ENCODE measurements around the gene CD5L.
A peak's percentile ranks its signal among the peaks of the same experiment; 100 is the strongest.

Gene CD5L

GRCh38 chr1:157841708-157842107, at the start of gene CD5L:
CD5L (minus strand) TSS chr1:157841808; CDS start chr1:157841701, 107 bp downstream.
- no peak for DNase-seq

GRCh38 chr1:157882580-157882979, 41.0 kb upstream of the CD5L start:
- DNase-seq: no peak

- DNase-seq: no peak
These were observed 39.0 kb upstream of the CD5L start for GRCh38 chr1:157880621-157881020.

- DNase-seq: peak in 1 of 3 experiments; percentile 34
These were observed 36.5 kb upstream of the CD5L start for GRCh38 chr1:157878059-157878458.

- DNase-seq: no peak
These were observed 28.9 kb upstream of the CD5L start for GRCh38 chr1:157870490-157870889.

GRCh38 chr1:157868654-157869053, 27.0 kb upstream of the CD5L start:
- DNase-seq: no peak

- DNase-seq: no peak
These were observed 20.8 kb upstream of the CD5L start for GRCh38 chr1:157862114-157863070.

GRCh38 chr1:157856538-157856937, 14.9 kb upstream of the CD5L start:
- DNase-seq: no peak

- DNase-seq: no peak
These were observed 10.9 kb upstream of the CD5L start for GRCh38 chr1:157852476-157852875.

- DNase-seq: no peak
These were observed 7.7 kb upstream of the CD5L start for GRCh38 chr1:157849229-157849875.

GRCh38 chr1:157844089-157844830, 2.7 kb upstream of the CD5L start:
- DNase-seq: no peak

- DNase-seq: no peak
These were observed 1.3 kb upstream of the CD5L start for GRCh38 chr1:157842939-157843338.

- DNase-seq: no peak
These were observed 2.6 kb downstream of the CD5L start for GRCh38 chr1:157838966-157839365.

GRCh38 chr1:157834430-157834829, 7.2 kb downstream of the CD5L start:
- DNase-seq: no peak

GRCh38 chr1:157833145-157833544, 8.5 kb downstream of the CD5L start:
- no peak for DNase-seq

- DNase-seq: no peak
These were observed 9.5 kb downstream of the CD5L start for GRCh38 chr1:157831968-157832626.

GRCh38 chr1:157830887-157831286, 10.7 kb downstream of the CD5L start:
- no peak for DNase-seq

GRCh38 chr1:157829711-157830110, 11.9 kb downstream of the CD5L start:
- no peak for DNase-seq

GRCh38 chr1:157829210-157829609, 12.4 kb downstream of the CD5L start:
- DNase-seq: no peak

- DNase-seq: no peak
These were observed 21.3 kb downstream of the CD5L start for GRCh38 chr1:157820299-157820698.

- DNase-seq: no peak
These were observed 21.7 kb downstream of the CD5L start, which contains the start of gene FCRL1 for GRCh38 chr1:157819896-157820295. FCRL1 (minus strand) TSS chr1:157820120; CDS start chr1:157820037, 83 bp downstream.

GRCh38 chr1:157819215-157819614, 22.4 kb downstream of the CD5L start:
- no peak for DNase-seq

GRCh38 chr1:157813269-157813668, 28.3 kb downstream of the CD5L start:
- no peak for DNase-seq

All from NCI-H1417 (cell line).